Measurements from ENCODE around the gene PARN. TPM values are rescaled to one million over a fixed set of nuclear protein-coding genes. Genes with fewer than 3 reads are reported as not detected.
A peak's percentile ranks its signal among the peaks of the same experiment; 100 is the strongest.
"Not testable (repeated sequence)": the region's sequence is repeated elsewhere in the genome, so short reads cannot be mapped to it uniquely, and the experiment has no call there.

Gene PARN
- total and polyA plus RNA-seq, 3 experiments from 2014 or later: 45.9 to 48.2 (median 46.0) TPM

DNA sequence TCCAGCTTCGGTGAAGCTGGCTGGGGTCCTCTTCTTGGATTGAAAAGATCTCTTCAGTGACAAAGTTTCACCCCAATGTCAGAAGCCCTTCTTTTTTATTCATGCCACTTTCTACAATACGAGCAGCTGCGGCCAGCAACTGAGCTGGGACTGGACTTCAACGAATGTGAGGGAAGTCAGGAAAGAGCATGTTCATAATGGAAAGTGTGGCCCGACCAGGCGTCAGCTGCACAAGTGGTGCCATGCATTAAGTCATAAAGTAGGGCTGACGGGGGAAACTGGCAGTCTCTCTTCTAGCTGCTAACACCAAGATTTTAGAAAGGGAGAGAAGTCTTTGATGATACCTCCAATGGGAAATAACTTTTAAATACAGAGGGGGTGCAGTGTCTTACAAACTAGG lies 192.6 kb downstream of the PARN start:
- CTCF ChIA-PET: no interaction called here
- peak overlapping the region in 3 of 8 donors; percentile 31 to 73 (median 54) for H3K27ac Mint-ChIP-seq
- Histone ChIP-seq H3K27me3 (ENCODE audit: insufficient read depth, low read length, poor library complexity, severe bottlenecking) (no peaks in the 10 kb centered on the region), H3K36me3 (ENCODE audit: insufficient read depth, low read length) (no peaks in the 10 kb centered on the region), H3K27ac (ENCODE audit: low read depth, low read length) (no peak overlapping the region), H3K4me3 (ENCODE audit: low read length) (no peak overlapping the region), H3K4me1 (ENCODE audit: insufficient read depth, low read length) (peaks cover 26% of the 10 kb centered on the region), H3K9me3 (ENCODE audit: low read length) (no peaks in the 10 kb centered on the region)
- no peaks in the 10 kb centered on the region for H3K9me3 Mint-ChIP-seq
- peaks cover 35 to 37% (median 37%) of the 10 kb centered on the region in 3 donors for H3K4me1 Mint-ChIP-seq
- no peak for DNase-seq
- no peaks in the 10 kb centered on the region for H3K27me3 Mint-ChIP-seq
- H3K4me3 Mint-ChIP-seq: peak overlapping the region in 2 of 7 donors; percentile 15
- POLR2A ChIA-PET: no interaction called here
- H3K36me3 Mint-ChIP-seq: peaks cover 7 to 42% (median 16%) of the 10 kb centered on the region in 3 donors

DNA sequence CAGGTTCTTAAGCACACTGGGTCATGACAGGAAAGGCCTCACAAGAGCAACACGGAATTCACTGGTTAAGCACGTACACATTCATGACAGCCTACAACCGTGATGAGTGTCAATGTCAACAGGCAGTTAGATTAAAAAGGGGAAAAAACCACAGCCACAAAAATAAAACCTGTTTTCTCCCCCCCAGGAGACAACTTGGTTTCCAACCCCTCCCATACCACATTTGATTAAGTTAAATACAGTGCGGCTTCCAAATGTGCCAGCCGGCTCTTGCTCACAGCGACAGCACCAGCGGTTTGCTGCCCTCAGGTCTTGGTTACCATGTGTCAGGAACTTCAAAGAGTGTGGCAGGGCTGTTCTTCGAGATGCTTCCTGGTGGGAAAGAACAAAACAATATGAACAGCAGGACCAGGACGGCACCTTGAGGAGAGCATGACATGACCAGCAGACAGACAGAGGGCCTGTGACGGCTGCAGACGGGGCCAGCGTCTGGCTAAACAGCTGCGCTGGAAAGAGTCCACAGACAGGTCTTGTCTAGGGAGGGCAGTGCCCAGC lies 193.6 kb downstream of the PARN start:
- Mint-ChIP-seq H3K36me3 (peaks cover 12 to 43% (median 20%) of the 10 kb centered on the region in 3 donors), H3K27me3 (no peaks in the 10 kb centered on the region), H3K4me1 (peaks cover 35 to 37% (median 37%) of the 10 kb centered on the region in 3 donors), H3K4me3 (peak overlapping the region; percentile 53 to 83 (median 68)), H3K9me3 (no peaks in the 10 kb centered on the region), H3K27ac (peak overlapping the region; percentile 36 to 89 (median 79))
- ChIA-PET POLR2A (no interaction called here), CTCF (no interaction called here)
- Histone ChIP-seq H3K4me1 (ENCODE audit: insufficient read depth, low read length) (peaks cover 26% of the 10 kb centered on the region), H3K27me3 (ENCODE audit: insufficient read depth, low read length, poor library complexity, severe bottlenecking) (no peaks in the 10 kb centered on the region), H3K27ac (ENCODE audit: low read depth, low read length) (no peak overlapping the region), H3K4me3 (ENCODE audit: low read length) (no peak overlapping the region), H3K36me3 (ENCODE audit: insufficient read depth, low read length) (no peaks in the 10 kb centered on the region), H3K9me3 (ENCODE audit: low read length) (no peaks in the 10 kb centered on the region)
- DNase-seq: peak in 4 of 5 donors; percentile 3 to 55 (median 54)

GRCh38 chr16:14434860-14435259 lies 195.2 kb downstream of the PARN start:
- Mint-ChIP-seq H3K9me3 (no peaks in the 10 kb centered on the region), H3K4me3 (no peak overlapping the region), H3K27me3 (no peaks in the 10 kb centered on the region), H3K27ac (peak overlapping the region in 1 of 8 donors; percentile 15), H3K4me1 (peaks cover 35 to 37% (median 37%) of the 10 kb centered on the region in 3 donors), H3K36me3 (peaks cover 15 to 47% (median 20%) of the 10 kb centered on the region in 3 donors)
- Histone ChIP-seq H3K9me3 (ENCODE audit: low read length) (no peaks in the 10 kb centered on the region), H3K36me3 (ENCODE audit: insufficient read depth, low read length) (no peaks in the 10 kb centered on the region), H3K4me3 (ENCODE audit: low read length) (no peak overlapping the region), H3K27me3 (ENCODE audit: insufficient read depth, low read length, poor library complexity, severe bottlenecking) (no peaks in the 10 kb centered on the region), H3K4me1 (ENCODE audit: insufficient read depth, low read length) (peaks cover 26% of the 10 kb centered on the region), H3K27ac (ENCODE audit: low read depth, low read length) (no peak overlapping the region)
- ChIA-PET POLR2A (no interaction called here), CTCF (no interaction called here)
- no peak for DNase-seq

GRCh38 chr16:14428971-14429637 lies 201.0 kb downstream of the PARN start:
- H3K27ac Mint-ChIP-seq; POLR2A ChIA-PET; H3K4me3 ChIP-seq (ENCODE audit: low read length); H3K36me3 ChIP-seq (ENCODE audit: insufficient read depth, low read length); CTCF ChIA-PET; H3K4me1 Mint-ChIP-seq; H3K27me3 Mint-ChIP-seq; H3K9me3 ChIP-seq (ENCODE audit: low read length); H3K27ac ChIP-seq (ENCODE audit: low read depth, low read length); H3K4me3 Mint-ChIP-seq; H3K9me3 Mint-ChIP-seq; H3K4me1 ChIP-seq (ENCODE audit: insufficient read depth, low read length); H3K27me3 ChIP-seq (ENCODE audit: insufficient read depth, low read length, poor library complexity, severe bottlenecking); DNase-seq: not testable (repeated sequence)
- H3K36me3 Mint-ChIP-seq: peaks cover 15 to 28% (median 16%) of the 10 kb centered on the region in 3 donors

GRCh38 chr16:14428043-14428442 lies 202.0 kb downstream of the PARN start:
- H3K4me1 Mint-ChIP-seq: no peaks in the 10 kb centered on the region
- H3K4me3 Mint-ChIP-seq: no peak overlapping the region
- Histone ChIP-seq H3K9me3 (ENCODE audit: low read length) (no peaks in the 10 kb centered on the region), H3K27me3 (ENCODE audit: insufficient read depth, low read length, poor library complexity, severe bottlenecking) (no peaks in the 10 kb centered on the region), H3K36me3 (ENCODE audit: insufficient read depth, low read length) (no peaks in the 10 kb centered on the region), H3K27ac (ENCODE audit: low read depth, low read length) (no peak overlapping the region), H3K4me1 (ENCODE audit: insufficient read depth, low read length) (no peaks in the 10 kb centered on the region), H3K4me3 (ENCODE audit: low read length) (no peak overlapping the region)
- no peak for DNase-seq
- POLR2A ChIA-PET: no interaction called here
- peaks cover 9 to 23% (median 13%) of the 10 kb centered on the region in 3 donors for H3K36me3 Mint-ChIP-seq
- no peaks in the 10 kb centered on the region for H3K27me3 Mint-ChIP-seq
- H3K9me3 Mint-ChIP-seq: no peaks in the 10 kb centered on the region
- H3K27ac Mint-ChIP-seq: no peak overlapping the region
- CTCF ChIA-PET: no interaction called here

DNA sequence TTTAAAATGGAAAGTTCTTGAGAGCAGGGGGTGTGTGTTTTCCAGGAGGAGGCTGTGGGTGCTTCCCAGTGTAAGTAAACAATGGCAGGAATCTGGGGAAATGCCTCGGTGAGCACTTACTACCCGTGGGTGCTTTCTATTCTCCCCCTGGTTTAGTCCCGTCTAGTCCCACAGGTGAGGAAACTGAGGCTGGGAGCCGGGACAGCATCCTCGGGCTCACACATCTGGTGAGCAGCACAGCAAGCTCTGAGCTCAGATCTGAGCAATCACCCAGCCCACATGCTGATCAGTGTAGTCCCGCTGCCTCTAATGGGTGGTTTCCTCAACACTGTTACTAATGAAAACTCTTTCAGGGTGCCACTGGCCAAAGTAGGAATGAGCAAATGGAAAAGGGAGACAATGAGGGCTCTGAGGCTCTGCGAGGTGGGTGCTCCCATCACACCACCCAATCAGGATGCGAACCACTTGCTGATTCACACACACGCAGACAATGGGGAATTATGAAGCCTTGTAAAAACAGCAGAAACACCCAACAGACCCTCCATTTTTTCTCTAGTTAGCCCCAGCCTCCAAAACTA lies 202.6 kb downstream of the PARN start:
- no peak for DNase-seq
- H3K4me3 Mint-ChIP-seq: no peak overlapping the region
- no peaks in the 10 kb centered on the region for H3K9me3 ChIP-seq (ENCODE audit: low read length)
- ChIA-PET CTCF (no interaction called here), POLR2A (no interaction called here)
- no peaks in the 10 kb centered on the region for H3K4me1 ChIP-seq (ENCODE audit: insufficient read depth, low read length)
- no peak overlapping the region for H3K27ac Mint-ChIP-seq
- no peak overlapping the region for H3K4me3 ChIP-seq (ENCODE audit: low read length)
- no peaks in the 10 kb centered on the region for H3K27me3 Mint-ChIP-seq
- H3K9me3 Mint-ChIP-seq: no peaks in the 10 kb centered on the region
- no peak overlapping the region for H3K27ac ChIP-seq (ENCODE audit: low read depth, low read length)
- H3K36me3 Mint-ChIP-seq: peaks cover 8 to 21% (median 15%) of the 10 kb centered on the region in 3 donors
- H3K36me3 ChIP-seq (ENCODE audit: insufficient read depth, low read length): no peaks in the 10 kb centered on the region
- H3K27me3 ChIP-seq (ENCODE audit: insufficient read depth, low read length, poor library complexity, severe bottlenecking): no peaks in the 10 kb centered on the region
- no peaks in the 10 kb centered on the region for H3K4me1 Mint-ChIP-seq

DNA sequence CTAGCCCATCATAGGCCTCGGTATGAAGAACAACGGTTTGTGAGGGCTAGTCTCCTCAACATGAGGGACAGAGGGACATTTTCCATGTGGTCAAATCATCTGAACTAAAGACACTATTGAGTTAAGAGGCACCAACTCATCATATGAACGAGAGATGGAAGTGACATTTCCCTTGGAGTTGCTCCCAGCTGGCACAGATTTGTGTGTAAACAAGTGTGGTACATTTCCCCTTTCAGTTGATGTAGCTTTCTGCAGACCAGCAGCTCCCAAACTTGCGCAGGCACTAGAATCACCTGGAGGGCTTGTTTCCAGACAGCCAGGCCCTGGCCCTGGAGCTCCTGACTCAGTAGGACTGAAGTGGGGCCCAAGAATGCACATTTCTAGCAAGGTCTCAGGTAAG lies 205.5 kb downstream of the PARN start:
- CTCF ChIA-PET: no interaction called here
- POLR2A ChIA-PET: no interaction called here

GRCh38 chr16:14423344-14423743 lies 206.7 kb downstream of the PARN start:
- Mint-ChIP-seq H3K27ac (no peak overlapping the region), H3K4me1 (no peaks in the 10 kb centered on the region), H3K9me3 (no peaks in the 10 kb centered on the region), H3K36me3 (peaks cover 6% of the 10 kb centered on the region in 3 donors), H3K27me3 (peaks cover 0 to 1% of the 10 kb centered on the region in 2 donors), H3K4me3 (no peak overlapping the region)
- Histone ChIP-seq H3K4me1 (ENCODE audit: insufficient read depth, low read length) (no peaks in the 10 kb centered on the region), H3K27me3 (ENCODE audit: insufficient read depth, low read length, poor library complexity, severe bottlenecking) (no peaks in the 10 kb centered on the region), H3K27ac (ENCODE audit: low read depth, low read length) (no peak overlapping the region), H3K9me3 (ENCODE audit: low read length) (no peaks in the 10 kb centered on the region), H3K36me3 (ENCODE audit: insufficient read depth, low read length) (no peaks in the 10 kb centered on the region), H3K4me3 (ENCODE audit: low read length) (no peak overlapping the region)
- no peak for DNase-seq
- POLR2A ChIA-PET: no interaction called here
- CTCF ChIA-PET: no interaction called here

More for the DNA sequence above, 205.5 kb downstream of the PARN start:
- Histone ChIP-seq H3K9me3 (ENCODE audit: low read length) (no peaks in the 10 kb centered on the region), H3K27ac (ENCODE audit: low read depth, low read length) (no peak overlapping the region), H3K36me3 (ENCODE audit: insufficient read depth, low read length) (no peaks in the 10 kb centered on the region), H3K4me3 (ENCODE audit: low read length) (no peak overlapping the region), H3K4me1 (ENCODE audit: insufficient read depth, low read length) (no peaks in the 10 kb centered on the region), H3K27me3 (ENCODE audit: insufficient read depth, low read length, poor library complexity, severe bottlenecking) (no peaks in the 10 kb centered on the region)
- Mint-ChIP-seq H3K4me3 (no peak overlapping the region), H3K4me1 (no peaks in the 10 kb centered on the region), H3K27ac (no peak overlapping the region), H3K36me3 (peaks cover 0 to 11% (median 6%) of the 10 kb centered on the region in 3 donors), H3K9me3 (no peaks in the 10 kb centered on the region), H3K27me3 (peaks cover 0 to 1% of the 10 kb centered on the region in 2 donors)
- no peak for DNase-seq

Data from CD8-positive, alpha-beta memory T cell (primary cell).